Measurements from ENCODE around the gene ATP6V0A4. TPM values are rescaled to one million over a fixed set of nuclear protein-coding genes. Genes with fewer than 3 reads are reported as not detected.
"Not testable (repeated sequence)": the region's sequence is repeated elsewhere in the genome, so short reads cannot be mapped to it uniquely, and the experiment has no call there.

ATP6V0A4 gene
- total RNA-seq, 1 experiment from 2014 or later, result not detected

- DNase-seq (ENCODE audit: low read depth), result no peak
Observed at GRCh38 chr7:138700857-138701536, 97.0 kb downstream of the ATP6V0A4 start, which contains the start of gene SVOPL. Gene SVOPL (minus strand): TSS chr7:138701362. CDS start chr7:138679045, 22,317 bp downstream.

DNA sequence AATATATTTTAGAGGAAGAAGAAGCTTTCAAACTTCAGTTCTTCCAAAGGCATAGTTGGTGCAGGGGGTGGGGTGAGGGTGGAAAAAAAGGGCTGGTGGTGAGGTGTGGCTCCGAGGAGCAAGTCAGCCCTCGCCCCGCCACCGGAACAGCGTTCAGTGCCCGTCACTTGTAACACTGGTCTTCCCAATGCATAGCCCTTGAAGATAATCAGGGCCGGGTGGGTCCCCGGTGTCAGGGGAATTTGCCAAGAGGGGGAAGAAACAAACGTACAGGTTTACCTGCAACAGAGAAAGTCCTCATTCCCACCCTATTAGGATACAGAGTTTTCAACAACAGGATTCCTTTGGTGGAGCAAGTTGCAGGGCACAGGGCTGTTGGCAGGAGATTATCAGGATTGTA, 98.3 kb downstream of the ATP6V0A4 start:
- no peak for DNase-seq (ENCODE audit: low read depth)

DNA sequence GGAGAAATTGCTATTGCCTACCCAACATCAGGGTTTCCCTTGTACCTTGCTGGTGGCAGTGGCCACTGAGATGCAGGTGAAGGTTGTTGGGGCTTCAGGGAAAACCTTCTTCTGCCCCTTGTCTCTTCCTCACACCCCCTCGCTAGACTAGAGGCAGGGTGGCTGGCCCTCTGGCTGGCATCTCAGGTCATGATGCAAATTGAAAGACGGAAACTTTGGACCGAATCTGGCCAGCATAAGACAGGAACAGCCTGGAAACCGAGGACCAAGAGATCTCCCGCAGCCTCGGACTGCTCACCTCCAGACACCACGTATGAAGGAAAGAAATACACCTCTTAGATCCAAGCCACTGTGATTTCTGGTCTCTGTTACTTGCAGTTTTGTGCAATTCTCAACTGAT, 99.7 kb downstream of the ATP6V0A4 start:
- no peak for DNase-seq (ENCODE audit: low read depth)

DNA sequence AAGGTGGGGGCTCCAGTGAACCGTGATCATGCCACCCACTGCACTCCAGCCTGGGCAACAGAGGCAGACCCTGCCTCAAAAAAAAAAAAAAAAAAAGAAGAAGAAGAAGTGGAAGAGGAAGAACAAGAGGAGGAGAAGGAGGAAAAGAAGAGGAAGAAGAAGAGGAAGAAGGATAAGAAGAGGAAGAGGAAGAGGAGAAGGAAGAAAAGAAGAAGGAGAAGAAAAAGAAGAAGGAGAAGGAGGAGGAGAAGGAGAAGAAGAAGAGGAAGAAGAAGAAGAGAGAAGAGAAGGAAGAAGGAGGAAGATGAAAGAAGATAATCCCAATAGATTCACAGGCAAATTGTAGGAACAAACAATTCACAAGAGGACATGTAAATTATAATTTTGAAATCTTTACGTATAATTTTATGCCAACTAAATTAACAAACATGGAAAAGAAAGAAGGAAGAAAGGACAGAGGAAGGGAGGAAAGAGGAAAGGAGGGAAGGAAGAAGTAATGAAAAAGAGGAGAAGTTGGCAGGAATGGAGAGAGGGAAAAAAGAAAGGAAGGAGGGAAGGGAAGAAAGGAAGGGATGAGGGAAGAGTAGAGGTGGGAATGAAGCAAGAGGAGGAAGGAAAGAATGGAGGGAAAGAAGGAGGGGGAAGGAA, 100.3 kb downstream of the ATP6V0A4 start:
- DNase-seq (ENCODE audit: low read depth), result no peak

GRCh38 chr7:138695776-138696175, 102.2 kb downstream of the ATP6V0A4 start:
- not testable (repeated sequence) for DNase-seq (ENCODE audit: low read depth)

GRCh38 chr7:138695106-138695505, 102.9 kb downstream of the ATP6V0A4 start:
- DNase-seq (ENCODE audit: low read depth), result no peak

GRCh38 chr7:138691178-138691577, 106.8 kb downstream of the ATP6V0A4 start:
- DNase-seq (ENCODE audit: low read depth), result no peak

DNA sequence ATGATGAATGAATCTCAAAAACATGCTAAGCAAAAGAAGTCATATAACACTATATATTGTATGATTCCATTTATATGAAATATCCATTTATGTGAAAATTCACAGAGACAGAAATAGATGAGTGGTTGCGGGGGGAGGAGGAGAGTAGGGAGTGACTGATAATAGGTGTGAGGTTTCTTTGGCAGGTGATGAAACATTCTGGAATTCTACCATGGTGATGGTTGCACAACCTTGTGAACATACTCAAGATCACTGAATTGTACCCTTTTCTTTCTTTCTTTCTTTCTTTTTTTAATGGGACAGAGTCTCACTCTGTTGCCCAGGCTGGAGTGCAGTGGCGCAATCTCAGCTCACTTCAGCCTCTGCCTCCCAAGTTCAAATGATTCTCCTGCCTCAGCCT, 107.5 kb downstream of the ATP6V0A4 start:
- DNase-seq (ENCODE audit: low read depth), result no peak

DNA sequence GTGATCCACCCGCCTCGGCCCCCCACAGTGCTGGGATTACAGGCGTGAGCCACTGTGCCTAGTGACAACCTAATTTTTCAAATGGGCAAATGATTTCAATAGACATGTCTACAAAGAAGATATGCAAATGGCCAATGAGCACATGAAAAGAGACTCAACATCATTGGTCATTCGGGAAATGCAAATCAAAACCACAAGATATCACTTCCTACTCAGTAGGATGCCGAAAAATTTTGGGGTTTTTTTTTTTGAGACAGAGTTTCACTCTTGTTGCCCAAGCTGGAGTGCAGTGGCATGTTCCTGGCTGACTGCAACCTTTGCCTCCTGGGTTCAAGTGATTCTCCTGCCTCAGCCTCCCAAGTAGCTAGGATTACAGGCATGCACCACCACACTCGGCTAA, 110.0 kb downstream of the ATP6V0A4 start:
- DNase-seq (ENCODE audit: low read depth), result not testable (repeated sequence)

DNA sequence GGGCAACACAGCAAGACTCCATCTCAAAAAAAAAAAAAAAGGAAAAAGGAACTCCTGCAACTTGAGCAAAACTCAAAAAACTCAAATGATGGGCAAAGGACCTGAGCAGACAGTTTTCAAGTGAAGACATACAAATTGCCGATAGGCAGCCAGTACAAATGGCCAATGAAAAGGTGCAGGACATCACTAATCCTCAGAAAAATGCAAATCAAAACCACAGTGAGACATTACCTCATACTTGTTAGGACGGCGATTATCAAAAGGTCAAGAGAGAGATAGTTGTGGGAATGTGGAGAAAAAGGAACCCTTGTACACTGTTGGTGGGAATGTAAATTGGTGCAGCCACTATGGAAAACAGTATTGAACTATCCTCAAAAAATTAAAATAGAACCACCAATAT, 113.7 kb downstream of the ATP6V0A4 start:
- DNase-seq (ENCODE audit: low read depth), result no peak

DNA sequence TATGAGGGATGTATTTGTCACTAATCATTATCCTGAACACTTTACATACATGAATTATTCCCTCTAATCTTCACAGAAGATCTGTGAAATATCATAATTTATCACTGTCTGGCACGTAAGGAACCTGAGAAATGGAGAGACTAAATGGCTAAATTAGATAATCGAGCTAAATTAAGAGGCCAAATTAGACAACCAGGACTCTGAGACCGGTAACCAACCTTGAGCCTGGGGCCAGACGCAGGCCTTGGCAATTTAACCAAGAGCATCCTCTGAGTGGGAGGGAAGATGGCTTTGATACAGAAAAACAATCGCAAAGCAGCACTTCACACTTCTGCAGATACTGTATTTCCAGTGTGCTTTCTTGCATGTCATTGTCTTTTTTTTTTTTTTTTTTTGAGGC, 118.2 kb downstream of the ATP6V0A4 start:
- DNase-seq (ENCODE audit: low read depth), result no peak

GRCh38 chr7:138670594-138670993, 127.4 kb downstream of the ATP6V0A4 start:
- DNase-seq (ENCODE audit: low read depth), result no peak

DNA sequence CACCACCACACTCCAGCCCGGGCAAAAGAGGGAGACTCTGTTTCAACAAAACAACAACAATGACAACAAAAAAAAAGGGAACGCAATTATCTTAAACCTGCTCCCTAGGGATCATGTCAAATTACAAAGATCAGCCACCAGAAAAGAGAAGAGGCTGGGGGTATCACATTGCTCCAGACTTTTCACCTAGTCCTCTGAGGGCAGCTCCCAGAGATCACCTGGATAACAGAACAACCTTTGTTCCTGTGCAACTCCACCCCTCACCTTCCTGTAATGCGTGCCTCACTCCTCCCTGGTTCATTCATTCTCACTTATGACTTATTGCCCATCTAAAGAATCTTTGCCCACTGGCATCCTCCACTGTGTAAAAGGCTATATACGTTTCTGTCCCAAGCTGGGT, 128.6 kb downstream of the ATP6V0A4 start:
- no peak for DNase-seq (ENCODE audit: low read depth)

DNA sequence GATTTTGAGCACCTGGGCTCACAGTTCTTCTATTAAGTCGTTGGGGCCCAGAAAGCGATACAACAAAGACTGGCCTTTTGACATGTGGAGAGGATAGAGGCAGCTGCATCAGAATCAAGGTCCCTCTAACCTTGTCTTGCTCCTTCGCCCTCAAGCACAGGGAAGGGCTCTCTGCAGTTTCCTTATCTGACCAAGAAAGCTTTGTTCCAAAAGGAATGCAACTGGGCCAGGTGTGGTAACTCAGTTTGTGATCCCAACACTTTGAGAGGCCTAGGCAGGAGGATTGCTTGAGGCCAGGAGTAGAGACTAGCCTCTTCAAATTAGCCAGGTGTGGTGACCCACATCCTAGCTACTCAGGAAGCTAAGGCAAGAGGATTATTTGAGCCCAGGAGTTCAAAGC, 129.1 kb downstream of the ATP6V0A4 start:
- DNase-seq (ENCODE audit: low read depth), result no peak

- DNase-seq (ENCODE audit: low read depth), result no peak
Observed at GRCh38 chr7:138668229-138668596, 129.8 kb downstream of the ATP6V0A4 start.

GRCh38 chr7:138667535-138668228, 130.3 kb downstream of the ATP6V0A4 start:
- DNase-seq (ENCODE audit: low read depth), result peak; percentile 49

DNA sequence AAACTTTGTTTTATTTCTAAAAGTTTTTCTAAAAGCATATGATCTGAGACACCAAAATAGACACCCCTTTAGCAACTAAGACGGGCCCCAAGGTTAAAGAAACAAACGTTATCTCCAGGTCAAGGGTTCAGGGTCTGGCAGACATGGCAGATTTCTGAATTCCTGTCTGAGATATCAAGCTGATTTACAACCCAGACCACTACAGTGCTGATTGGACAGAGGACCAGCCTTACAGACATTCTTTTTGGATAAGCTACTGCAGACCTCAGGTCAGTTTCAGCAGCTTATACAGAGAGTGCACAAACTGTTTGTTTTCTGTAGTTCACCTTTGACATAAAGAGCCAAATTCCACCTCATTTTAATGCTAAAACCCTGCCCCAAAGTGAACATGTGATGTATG, 131.6 kb downstream of the ATP6V0A4 start:
- DNase-seq (ENCODE audit: low read depth), result no peak

DNA sequence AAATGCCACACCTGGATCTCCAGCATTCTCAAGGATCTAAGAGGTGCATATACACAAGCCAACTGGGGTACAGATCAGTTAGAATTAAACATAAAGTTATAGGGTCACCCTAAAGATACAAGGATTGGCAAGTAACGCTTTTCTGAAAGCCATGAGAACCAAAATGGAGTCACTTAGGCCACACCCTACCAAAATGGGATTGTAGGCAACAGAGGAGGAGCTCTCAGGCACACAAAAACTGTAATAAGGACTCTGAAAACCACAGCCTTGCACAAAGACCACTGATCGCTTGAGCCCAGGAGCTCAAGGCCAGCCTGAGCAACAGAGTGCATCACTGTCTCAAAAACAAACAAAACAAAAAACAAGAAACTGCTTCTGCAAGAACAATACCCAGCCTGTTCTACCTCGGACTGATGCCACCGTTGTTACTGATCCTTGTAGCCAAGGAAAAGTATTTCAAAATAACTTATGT, 132.3 kb downstream of the ATP6V0A4 start:
- DNase-seq (ENCODE audit: low read depth), result no peak

- no peak for DNase-seq (ENCODE audit: low read depth)
Observed at GRCh38 chr7:138665249-138665648, 132.7 kb downstream of the ATP6V0A4 start.

GRCh38 chr7:138663725-138664710, 134.0 kb downstream of the ATP6V0A4 start:
- DNase-seq (ENCODE audit: low read depth), result peak; percentile 23

GRCh38 chr7:138662991-138663320, 135.0 kb downstream of the ATP6V0A4 start:
- no peak for DNase-seq (ENCODE audit: low read depth)
